HG02759 (cell line): ENCODE measurements around the gene CLEC10A.
"Not testable (repeated sequence)": the region's sequence is repeated elsewhere in the genome, so short reads cannot be mapped to it uniquely, and the experiment has no call there.

ENCODE experiments used
- ATAC-seq: cut with Tn5 transposase; IDR thresholded peaks from one replicate; pipeline ENCODE4 v1.9.1; 2021; ENCODE audit warnings: mild to moderate bottlenecking, moderate library complexity; ENCODE audit not compliant: unreplicated experiment

CLEC10A gene, protein sequence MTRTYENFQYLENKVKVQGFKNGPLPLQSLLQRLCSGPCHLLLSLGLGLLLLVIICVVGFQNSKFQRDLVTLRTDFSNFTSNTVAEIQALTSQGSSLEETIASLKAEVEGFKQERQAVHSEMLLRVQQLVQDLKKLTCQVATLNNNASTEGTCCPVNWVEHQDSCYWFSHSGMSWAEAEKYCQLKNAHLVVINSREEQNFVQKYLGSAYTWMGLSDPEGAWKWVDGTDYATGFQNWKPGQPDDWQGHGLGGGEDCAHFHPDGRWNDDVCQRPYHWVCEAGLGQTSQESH

GRCh38 chr17:7079581-7080455 lies at the start of gene CLEC10A:
CLEC10A (minus strand) TSS chr17:7080251; CDS start chr17:7078812, 1,439 bp downstream.
- ATAC-seq, result no peak

- no peak for ATAC-seq
These were observed 49.3 kb upstream of the CLEC10A start for GRCh38 chr17:7129311-7129710.

- ATAC-seq, result no peak
These were observed 48.1 kb upstream of the CLEC10A start for GRCh38 chr17:7128160-7128559.

DNA sequence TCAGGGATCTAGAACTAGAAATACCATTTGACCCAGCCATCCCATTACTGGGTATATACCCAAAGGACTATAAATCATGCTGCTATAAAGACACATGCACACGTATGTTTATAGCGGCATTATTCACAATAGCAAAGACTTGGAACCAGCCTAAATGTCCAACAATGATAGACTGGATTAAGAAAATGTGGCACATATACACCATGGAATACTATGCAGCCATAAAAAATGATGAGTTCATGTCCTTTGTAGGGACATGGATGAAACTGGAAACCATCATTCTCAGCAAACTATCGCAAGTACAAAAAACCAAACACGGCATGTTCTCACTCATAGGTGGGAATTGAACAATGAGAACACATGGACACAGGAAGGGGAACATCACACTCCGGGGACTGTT lies 47.5 kb upstream of the CLEC10A start:
- ATAC-seq, result not testable (repeated sequence)

DNA sequence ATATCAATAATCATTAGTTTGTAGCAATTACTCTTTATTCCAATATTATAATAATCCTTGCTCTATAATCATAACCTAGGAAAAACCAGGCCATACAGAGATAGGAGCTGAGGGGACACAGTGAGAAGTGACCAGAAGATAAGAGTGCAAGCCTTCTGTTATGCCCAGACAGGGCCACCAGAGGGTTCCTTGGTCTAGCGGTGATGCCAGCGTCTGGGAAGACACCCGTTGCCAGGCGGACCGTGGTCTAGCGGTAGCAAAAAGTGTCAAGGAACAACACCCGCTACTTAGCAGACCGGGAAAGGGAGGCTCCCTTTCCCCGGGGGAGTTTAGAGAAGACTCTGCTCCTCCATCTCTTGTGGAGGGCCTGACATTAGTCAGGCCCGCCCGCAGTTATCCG lies 46.3 kb upstream of the CLEC10A start:
- not testable (repeated sequence) for ATAC-seq

DNA sequence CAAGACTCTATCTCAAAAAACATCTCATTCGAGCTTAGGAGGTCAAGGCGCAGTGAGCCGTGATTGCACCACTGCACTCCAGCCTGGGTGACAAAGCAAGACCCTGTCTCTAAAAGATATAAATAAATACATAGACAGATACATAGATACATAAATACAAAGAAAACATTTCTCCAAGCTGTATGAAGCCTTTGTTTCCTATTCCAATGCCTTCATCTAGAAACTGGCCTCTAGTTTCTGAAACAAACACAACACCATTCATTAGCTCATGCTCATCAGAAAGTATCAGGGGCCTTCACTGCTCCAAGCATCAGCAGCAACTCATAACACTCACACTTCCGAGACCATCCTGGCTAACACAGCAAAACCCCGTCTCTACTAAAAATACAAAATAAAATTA lies 44.9 kb upstream of the CLEC10A start:
- ATAC-seq, result no peak

GRCh38 chr17:7123844-7124243 lies 43.8 kb upstream of the CLEC10A start:
- no peak for ATAC-seq

- ATAC-seq, result no peak
These were observed 42.3 kb upstream of the CLEC10A start for GRCh38 chr17:7122381-7122780.

- not testable (repeated sequence) for ATAC-seq
These were observed 40.6 kb upstream of the CLEC10A start for GRCh38 chr17:7120635-7121034.

- ATAC-seq, result no peak
These were observed 40.1 kb upstream of the CLEC10A start for GRCh38 chr17:7120123-7120522.

DNA sequence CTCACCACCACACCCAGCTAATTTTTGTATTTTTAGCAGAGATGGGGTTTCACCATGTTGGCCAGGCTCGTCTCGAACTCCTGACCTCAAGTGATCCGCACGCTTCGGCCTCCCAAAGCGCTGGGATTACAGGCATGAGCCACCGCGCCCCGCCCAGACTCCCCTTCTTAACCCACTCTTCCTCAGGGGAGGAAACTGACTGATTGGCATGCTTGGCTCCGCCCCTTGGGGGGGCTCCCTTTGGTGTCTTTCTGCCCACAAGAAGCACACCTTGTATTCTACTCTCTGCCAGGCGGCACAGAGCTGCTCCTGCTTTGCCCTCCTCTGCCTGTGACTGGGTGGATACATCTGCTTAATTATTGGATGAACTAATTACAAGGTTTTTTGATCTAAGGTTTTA lies 39.3 kb upstream of the CLEC10A start:
- no peak for ATAC-seq

GRCh38 chr17:7114875-7115614 lies 35.0 kb upstream of the CLEC10A start:
- ATAC-seq, result no peak

- no peak for ATAC-seq
These were observed 34.3 kb upstream of the CLEC10A start, which contains the start of gene ASGR2 for GRCh38 chr17:7114241-7114874. ASGR2 (minus strand) TSS chr17:7114822; CDS start chr17:7114240, 582 bp downstream.

GRCh38 chr17:7113273-7114071 lies 33.4 kb upstream of the CLEC10A start:
- ATAC-seq, result no peak

DNA sequence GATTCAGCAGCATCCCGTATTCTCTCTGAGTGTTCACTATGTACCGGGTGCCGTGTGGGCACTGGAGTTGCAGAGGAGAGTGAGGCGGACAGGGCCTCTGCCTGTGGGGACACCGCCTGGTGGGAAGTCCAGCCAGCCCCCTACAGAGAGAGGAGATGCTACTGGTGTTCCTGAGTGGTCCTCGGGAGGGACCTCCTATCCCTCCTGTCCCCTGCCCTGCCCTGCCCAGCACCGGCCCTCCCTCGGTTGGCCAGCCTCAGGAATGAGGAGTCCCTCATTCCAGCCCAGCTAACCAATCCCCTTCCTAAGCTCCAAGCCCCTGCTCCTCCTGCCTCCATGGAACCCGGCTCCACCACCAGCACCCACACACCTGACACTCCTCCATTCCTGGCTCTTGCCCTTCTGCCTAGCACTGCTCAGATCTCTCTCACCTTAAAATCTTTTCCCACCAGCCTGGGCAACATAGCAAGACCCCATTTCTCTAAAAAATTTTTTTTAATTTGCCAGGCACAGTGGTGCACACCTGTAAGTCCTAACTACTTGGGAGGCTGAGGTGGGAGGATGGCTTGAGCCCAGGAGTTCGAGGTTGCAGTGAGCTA lies 32.6 kb upstream of the CLEC10A start:
- no peak for ATAC-seq

- ATAC-seq, result no peak
These were observed 31.9 kb upstream of the CLEC10A start for GRCh38 chr17:7111784-7112509.

GRCh38 chr17:7110617-7111306 lies 30.7 kb upstream of the CLEC10A start:
- ATAC-seq, result no peak
